Neural crest cell (in vitro differentiated cells): Measurements from ENCODE around the gene ACKR3. TPM values are rescaled to one million over a fixed set of nuclear protein-coding genes. Genes with fewer than 3 reads are reported as not detected.

Experiments
- DNase-seq: peaks from one replicate; pipeline ENCODE4 v3.0.0; 2021; ENCODE audit warnings: low read depth, mixed read lengths, low spot score
- H3K27ac Mint-ChIP-seq: one replicate; pipeline ENCODE4 v1.8.0; 2021; ENCODE audit warnings: mild to moderate bottlenecking, mixed read lengths; ENCODE audit not compliant: unreplicated experiment
- H3K27me3 Mint-ChIP-seq: 2 replicates; pipeline ENCODE4 v1.8.0; 2021; ENCODE audit warnings: low read depth, mild to moderate bottlenecking, mixed read lengths
- H3K36me3 Mint-ChIP-seq: 2 replicates; pipeline ENCODE4 v1.8.0; 2021; ENCODE audit warnings: low read depth, mild to moderate bottlenecking, mixed read lengths
- H3K4me1 Mint-ChIP-seq: 2 replicates; pipeline ENCODE4 v1.8.0; 2021; ENCODE audit warnings: mixed read lengths
- H3K4me3 Mint-ChIP-seq: one replicate; pipeline ENCODE4 v1.8.0; 2021; ENCODE audit warnings: mild to moderate bottlenecking, mixed read lengths
- H3K9me3 Mint-ChIP-seq: 2 replicates; pipeline ENCODE4 v1.8.0; 2021; ENCODE audit warnings: mixed read lengths
- total RNA-seq: library from RNA; stranded (reverse); gene quantifications from 2 replicates; pipeline ENCODE4 v1.2.1, GENCODE V29; 2021
- TF ChIP-seq, protein P1 (sequence below): fragments of 200-600 bp; sonication (generic); conservative IDR thresholded peaks from 2 replicates; pipeline ENCODE4 v1.5.0; 2021; ENCODE audit warnings: antibody characterized with exemption, mild to moderate bottlenecking

Gene ACKR3
- total RNA-seq, 1 donor from 2014 or later, result 24.5 TPM

DNA sequence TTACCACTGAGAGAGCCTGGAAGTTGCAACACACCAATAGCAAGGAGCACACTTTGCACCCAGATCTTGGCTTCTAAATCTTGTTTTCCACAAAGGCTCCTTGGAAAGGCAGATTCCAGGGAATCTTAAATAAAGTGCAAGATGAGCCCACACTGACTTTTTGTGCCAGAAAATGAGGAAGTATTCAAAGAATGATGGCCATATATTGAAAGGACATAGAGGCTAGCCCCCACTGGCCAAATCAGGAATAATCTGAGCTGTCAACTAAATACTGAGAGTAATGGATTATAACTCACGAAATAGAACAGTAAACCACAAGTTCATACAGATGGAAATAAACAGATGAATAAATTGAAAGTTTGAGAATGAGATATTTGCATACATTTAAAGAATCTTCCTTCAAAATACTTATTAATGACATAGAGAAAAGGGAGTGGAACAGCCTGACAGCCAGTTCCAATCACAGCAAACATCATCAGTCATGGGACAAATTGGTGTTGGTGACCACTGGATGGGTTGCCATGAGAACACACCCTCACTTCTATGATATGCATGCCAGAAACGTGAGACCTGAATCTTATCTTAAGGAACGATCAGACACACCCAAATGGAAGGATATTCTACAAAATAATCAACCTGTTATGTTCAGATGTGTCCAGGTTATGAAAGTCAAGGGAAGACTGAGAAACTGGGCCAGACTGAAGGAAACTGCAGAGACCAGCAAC, 12.2 kb upstream of the ACKR3 start:
- DNase-seq, result no peak
- TF ChIP-seq, protein P1, sequence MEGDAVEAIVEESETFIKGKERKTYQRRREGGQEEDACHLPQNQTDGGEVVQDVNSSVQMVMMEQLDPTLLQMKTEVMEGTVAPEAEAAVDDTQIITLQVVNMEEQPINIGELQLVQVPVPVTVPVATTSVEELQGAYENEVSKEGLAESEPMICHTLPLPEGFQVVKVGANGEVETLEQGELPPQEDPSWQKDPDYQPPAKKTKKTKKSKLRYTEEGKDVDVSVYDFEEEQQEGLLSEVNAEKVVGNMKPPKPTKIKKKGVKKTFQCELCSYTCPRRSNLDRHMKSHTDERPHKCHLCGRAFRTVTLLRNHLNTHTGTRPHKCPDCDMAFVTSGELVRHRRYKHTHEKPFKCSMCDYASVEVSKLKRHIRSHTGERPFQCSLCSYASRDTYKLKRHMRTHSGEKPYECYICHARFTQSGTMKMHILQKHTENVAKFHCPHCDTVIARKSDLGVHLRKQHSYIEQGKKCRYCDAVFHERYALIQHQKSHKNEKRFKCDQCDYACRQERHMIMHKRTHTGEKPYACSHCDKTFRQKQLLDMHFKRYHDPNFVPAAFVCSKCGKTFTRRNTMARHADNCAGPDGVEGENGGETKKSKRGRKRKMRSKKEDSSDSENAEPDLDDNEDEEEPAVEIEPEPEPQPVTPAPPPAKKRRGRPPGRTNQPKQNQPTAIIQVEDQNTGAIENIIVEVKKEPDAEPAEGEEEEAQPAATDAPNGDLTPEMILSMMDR, result peak; percentile 27
- Mint-ChIP-seq H3K36me3 (no peaks in the 10 kb centered on the region), H3K27me3 (no peaks in the 10 kb centered on the region), H3K4me3 (no peak overlapping the region), H3K27ac (no peak overlapping the region), H3K9me3 (peaks cover 4% of the 10 kb centered on the region), H3K4me1 (peaks cover 26% of the 10 kb centered on the region)

DNA sequence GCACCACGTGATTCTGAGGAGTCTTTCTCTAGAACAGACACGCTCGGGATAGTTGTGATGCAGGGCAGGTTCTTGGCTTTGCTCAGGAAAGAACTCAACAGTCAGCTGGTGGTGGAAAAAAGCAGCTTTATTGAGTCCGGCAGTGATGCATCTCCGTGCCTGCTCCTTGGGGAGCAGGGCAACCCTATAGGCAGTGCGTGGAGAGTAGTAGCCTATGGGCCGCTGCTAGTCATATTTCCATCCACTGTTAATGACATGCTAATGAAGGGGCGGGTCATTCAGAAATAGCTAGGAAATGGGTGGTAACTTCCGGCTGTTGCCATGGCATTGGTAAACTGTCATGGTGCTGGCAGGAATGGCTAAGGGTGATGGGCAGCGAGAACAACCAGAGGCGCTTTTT, 11.6 kb upstream of the ACKR3 start:
- Mint-ChIP-seq H3K27me3 (no peaks in the 10 kb centered on the region), H3K36me3 (no peaks in the 10 kb centered on the region), H3K9me3 (peaks cover 4% of the 10 kb centered on the region), H3K4me1 (peaks cover 23% of the 10 kb centered on the region), H3K4me3 (no peak overlapping the region), H3K27ac (peak overlapping the region; percentile 97)
- DNase-seq, result no peak
- TF ChIP-seq, protein P1, result no peak

DNA sequence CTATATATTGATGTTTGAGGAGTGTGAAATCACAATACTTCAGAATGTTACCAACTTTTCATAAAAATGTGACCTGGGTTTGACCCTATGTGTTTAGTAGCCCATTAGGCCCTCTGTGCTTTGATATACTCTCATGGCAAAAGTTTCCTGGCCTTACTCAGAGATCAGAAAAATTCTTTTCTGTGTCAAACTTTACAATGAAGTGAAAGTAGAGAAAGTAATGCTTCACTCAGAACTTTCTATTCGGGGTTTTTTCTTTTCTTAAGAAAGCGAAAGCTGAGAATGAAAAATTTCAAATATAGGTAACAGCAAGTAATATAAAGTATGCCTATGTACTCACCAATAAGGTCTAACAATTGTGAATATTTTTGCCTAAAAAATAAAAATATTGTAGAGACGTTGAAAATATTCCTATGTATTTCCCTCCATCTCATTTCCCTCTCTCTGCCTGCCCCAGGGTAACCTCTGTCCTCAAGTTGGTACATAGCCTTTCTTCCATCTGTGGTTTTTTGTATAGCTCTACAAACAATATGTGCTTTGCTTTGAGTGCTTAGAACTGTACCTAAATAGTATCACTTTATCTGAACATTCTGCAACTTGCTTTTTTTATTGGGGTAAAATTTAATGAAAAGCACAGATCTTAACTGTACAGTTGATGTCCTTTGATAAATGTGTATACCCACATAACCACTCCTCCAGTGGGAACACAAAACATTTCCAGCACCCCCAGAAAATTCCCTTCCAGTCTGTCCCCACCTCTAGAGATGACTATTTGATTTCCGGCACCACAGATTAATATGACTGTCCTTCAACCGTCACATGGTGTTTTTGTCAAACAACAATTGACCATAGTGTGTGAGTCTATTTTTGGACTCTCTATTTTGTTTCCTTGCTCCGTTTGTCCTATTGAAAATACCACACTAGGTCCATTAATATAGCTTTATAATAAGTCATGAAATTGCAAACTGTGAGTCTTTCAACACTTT, 10.3 kb upstream of the ACKR3 start:
- TF ChIP-seq, protein P1, result no peak
- Mint-ChIP-seq H3K27me3 (no peaks in the 10 kb centered on the region), H3K27ac (no peak overlapping the region), H3K4me1 (peaks cover 23% of the 10 kb centered on the region), H3K36me3 (no peaks in the 10 kb centered on the region), H3K4me3 (no peak overlapping the region), H3K9me3 (peaks cover 4% of the 10 kb centered on the region)
- DNase-seq, result no peak

DNA sequence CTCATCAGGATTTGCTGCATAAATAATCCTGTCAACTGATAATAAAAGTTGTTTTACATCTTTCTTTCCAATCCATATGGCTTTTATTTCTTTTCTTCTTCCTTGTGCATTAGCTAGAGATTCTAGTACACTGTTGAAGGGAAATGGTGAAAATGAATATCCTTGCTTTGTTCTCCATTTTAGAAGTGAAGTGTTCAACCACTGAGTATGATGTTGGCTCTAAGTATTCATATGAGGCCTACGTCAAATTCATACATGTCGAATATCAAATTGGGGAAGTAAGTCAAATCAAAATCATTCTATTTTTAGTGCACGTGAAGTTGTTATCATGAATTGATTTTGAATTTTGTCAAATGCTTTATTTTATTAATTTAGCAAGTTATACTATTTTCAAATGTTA, 7.8 kb upstream of the ACKR3 start:
- Mint-ChIP-seq H3K36me3 (no peaks in the 10 kb centered on the region), H3K27ac (no peak overlapping the region), H3K9me3 (no peaks in the 10 kb centered on the region), H3K4me3 (no peak overlapping the region), H3K27me3 (peaks cover 19% of the 10 kb centered on the region), H3K4me1 (peaks cover 35% of the 10 kb centered on the region)
- TF ChIP-seq, protein P1, result no peak
- DNase-seq, result no peak

DNA sequence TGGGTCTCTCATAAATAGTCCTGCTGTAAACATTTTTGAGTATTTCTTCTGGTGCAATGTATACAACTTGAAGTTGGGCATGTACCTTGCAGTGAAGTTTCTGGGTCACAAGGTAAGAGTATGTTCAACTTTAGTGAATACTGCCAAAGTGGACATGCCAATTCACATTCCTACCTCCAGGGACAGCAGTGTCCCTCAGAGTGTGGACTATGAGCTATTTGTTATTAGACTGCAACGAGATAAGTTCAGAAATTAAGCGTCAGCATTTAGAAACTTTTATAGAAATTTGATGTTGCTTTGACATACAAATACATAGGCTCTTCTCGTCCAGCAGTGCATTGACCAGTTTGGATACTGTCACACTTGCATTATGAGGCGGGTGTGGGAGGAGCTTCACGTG, 7.2 kb upstream of the ACKR3 start:
- peaks cover 39% of the 10 kb centered on the region for H3K4me1 Mint-ChIP-seq
- TF ChIP-seq, protein P1, result peak; percentile 68
- no peaks in the 10 kb centered on the region for H3K36me3 Mint-ChIP-seq
- peaks cover 24% of the 10 kb centered on the region for H3K27me3 Mint-ChIP-seq
- H3K4me3 Mint-ChIP-seq, result no peak overlapping the region
- DNase-seq, result no peak
- no peaks in the 10 kb centered on the region for H3K9me3 Mint-ChIP-seq
- H3K27ac Mint-ChIP-seq, result no peak overlapping the region
